ENCODE measurements around the gene TANK. TPM values are rescaled to one million over a fixed set of nuclear protein-coding genes. Genes with fewer than 3 reads are reported as not detected.

The TANK gene
- total and polyA plus RNA-seq, 2 of the 13 experiments (the other 11 are each of a cell fraction or from before 2014, with no cell fraction given) = 66.9 to 96.1 TPM

GRCh38 chr2:161122772-161123530 is 37.3 kb upstream of the TANK start (continued):
- TF ChIP-seq TIGD3 (CRISPR knock-in tag; IDR thresholded peaks at IDR 0.05; ENCODE audit: borderline replicate concordance) (no peak), ZC3H13 (CRISPR knock-in tag; IDR thresholded peaks at IDR 0.05) (no peak), ZNF788 (CRISPR knock-in tag; IDR thresholded peaks at IDR 0.05; ENCODE audit: borderline replicate concordance) (no peak), NAIF1 (CRISPR knock-in tag; IDR thresholded peaks at IDR 0.05; ENCODE audit: borderline replicate concordance) (no peak), MIER3 (CRISPR knock-in tag; IDR thresholded peaks at IDR 0.05; ENCODE audit: borderline replicate concordance) (no peak), ZKSCAN1 (IDR thresholded peaks at IDR 0.05; ENCODE audit: low read length) (no peak), ZNF382 (CRISPR knock-in tag; IDR thresholded peaks at IDR 0.05; ENCODE audit: borderline replicate concordance) (no peak), PAXIP1 (CRISPR knock-in tag; conservative IDR thresholded peaks at IDR 0.05) (peak; percentile 63; the same call in 1 of the 2 replicates), SNAPC5 (CRISPR knock-in tag; IDR thresholded peaks at IDR 0.05; ENCODE audit: borderline replicate concordance) (no peak), E2F2 (CRISPR knock-in tag; IDR thresholded peaks at IDR 0.05; ENCODE audit: borderline replicate concordance) (no peak), HNF1A (IDR thresholded peaks at IDR 0.05; ENCODE audit: low read depth) (no peak), HNF1A (CRISPR knock-in tag; IDR thresholded peaks at IDR 0.05; ENCODE audit: borderline replicate concordance) (no peak), ARID5B (CRISPR knock-in tag; IDR thresholded peaks at IDR 0.05) (peak; percentile 81)

Data from HepG2 (cell line).